Thoracic aorta (tissue), 2 donors: Measurements from ENCODE around the gene S100A7. TPM values are rescaled to one million over a fixed set of nuclear protein-coding genes. Genes with fewer than 3 reads are reported as not detected.
"Not testable (repeated sequence)": the region's sequence is repeated elsewhere in the genome, so short reads cannot be mapped to it uniquely, and the experiment has no call there.

Experiments
- ATAC-seq: fragments of 150-250 bp; one replicate; pipeline ENCODE4 v1.8.0; 2017; ENCODE audit warnings: low read depth; ENCODE audit not compliant: insufficient number of reproducible peaks, low FRiP score
- DNase-seq: peaks from one replicate; pipeline ENCODE4 v3.0.0-alpha.2; 2020; ENCODE audit warnings: low spot score
- H3K27ac ChIP-seq, 2 donors: fragments of 200-600 bp; sonication (generic); 1 replicate in 1 of 2; 2 replicates in 1 of 2; pipeline ENCODE4 v1.5.1; 2016; ENCODE audit warnings: mild to moderate bottlenecking in 2 of 2, moderate library complexity in 2 of 2
- H3K27me3 ChIP-seq: fragments of 200-600 bp; sonication (generic); replicated peaks from 2 replicates; pipeline ENCODE4 v1.6.0; 2016; ENCODE audit warnings: mild to moderate bottlenecking; ENCODE audit not compliant: insufficient read depth
- H3K36me3 ChIP-seq: fragments of 200-600 bp; sonication (generic); one replicate; pipeline ENCODE4 v1.5.1; 2016
- H3K4me1 ChIP-seq, 2 donors: fragments of 200-600 bp; sonication (generic); 1 replicate in 1 of 2; 2 replicates in 1 of 2; pipeline versions ENCODE4 v1.5.1 to v1.6.0; 2016; ENCODE audit warnings: low read depth in 2 of 2, mild to moderate bottlenecking in 1 of 2; ENCODE audit not compliant: control insufficient read depth in 1 of 2
- H3K4me3 ChIP-seq: fragments of 200-600 bp; sonication (generic); 2 replicates; pipeline ENCODE4 v1.5.1; 2016; ENCODE audit warnings: mild to moderate bottlenecking
- H3K9me3 ChIP-seq: fragments of 200-600 bp; sonication (generic); 2 replicates; pipeline ENCODE4 v1.5.1; 2016
- total RNA-seq, 2 donors: library from RNA; depleted of rRNA; stranded (reverse); fragments of >200 nt; gene quantifications; one replicate each; pipeline versions ENCODE4 v1.1.0 to v1.2.3, GENCODE V29; 2016
- TF ChIP-seq, protein P1 (sequence below): fragments of 200-600 bp; sonication (generic); IDR thresholded peaks from one replicate; pipeline ENCODE4 v1.5.1; 2019; ENCODE audit warnings: antibody characterized with exemption

S100A7 gene
- total RNA-seq, 2 donors from 2014 or later: not detected

DNA sequence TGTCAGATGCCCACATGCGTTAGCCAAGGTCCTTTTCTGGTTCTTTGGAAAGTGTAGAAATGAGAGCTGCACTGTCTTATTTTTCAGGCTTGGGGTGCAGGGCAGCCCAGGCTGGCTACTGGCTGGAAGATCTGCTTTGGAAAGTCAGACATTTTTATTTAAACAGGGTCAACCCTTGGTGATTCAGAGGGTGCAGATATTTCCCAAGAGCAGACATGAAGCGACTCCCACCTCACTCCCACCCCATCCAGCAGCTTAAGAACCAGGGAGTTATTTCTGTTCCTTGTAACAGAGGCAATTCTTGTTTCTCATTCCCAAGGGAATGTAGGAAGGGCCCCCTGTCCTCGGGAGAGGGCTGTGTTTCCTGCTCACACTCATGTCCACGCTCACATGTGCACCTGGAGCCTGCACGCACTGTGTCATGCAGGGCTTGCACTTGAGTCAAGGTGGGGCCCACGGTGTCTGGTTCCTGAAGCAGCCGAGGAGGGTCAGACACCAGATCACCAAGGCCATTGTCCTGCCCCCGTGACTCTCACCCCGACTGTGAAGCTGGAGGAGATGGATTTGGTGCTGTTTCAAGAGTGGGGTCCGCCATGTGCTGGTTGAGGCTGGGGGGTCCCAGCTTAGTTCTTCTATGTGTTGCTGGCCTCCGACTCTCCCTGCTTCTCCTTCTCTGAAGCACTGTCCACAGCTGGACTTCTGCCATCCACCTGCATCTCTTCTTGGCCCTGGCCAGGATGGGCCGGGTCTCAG lies 43.1 kb downstream of the S100A7 start:
- TF ChIP-seq, protein P1, sequence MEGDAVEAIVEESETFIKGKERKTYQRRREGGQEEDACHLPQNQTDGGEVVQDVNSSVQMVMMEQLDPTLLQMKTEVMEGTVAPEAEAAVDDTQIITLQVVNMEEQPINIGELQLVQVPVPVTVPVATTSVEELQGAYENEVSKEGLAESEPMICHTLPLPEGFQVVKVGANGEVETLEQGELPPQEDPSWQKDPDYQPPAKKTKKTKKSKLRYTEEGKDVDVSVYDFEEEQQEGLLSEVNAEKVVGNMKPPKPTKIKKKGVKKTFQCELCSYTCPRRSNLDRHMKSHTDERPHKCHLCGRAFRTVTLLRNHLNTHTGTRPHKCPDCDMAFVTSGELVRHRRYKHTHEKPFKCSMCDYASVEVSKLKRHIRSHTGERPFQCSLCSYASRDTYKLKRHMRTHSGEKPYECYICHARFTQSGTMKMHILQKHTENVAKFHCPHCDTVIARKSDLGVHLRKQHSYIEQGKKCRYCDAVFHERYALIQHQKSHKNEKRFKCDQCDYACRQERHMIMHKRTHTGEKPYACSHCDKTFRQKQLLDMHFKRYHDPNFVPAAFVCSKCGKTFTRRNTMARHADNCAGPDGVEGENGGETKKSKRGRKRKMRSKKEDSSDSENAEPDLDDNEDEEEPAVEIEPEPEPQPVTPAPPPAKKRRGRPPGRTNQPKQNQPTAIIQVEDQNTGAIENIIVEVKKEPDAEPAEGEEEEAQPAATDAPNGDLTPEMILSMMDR: no peak
- Histone ChIP-seq H3K27ac (no peak overlapping the region), H3K4me1 (no peaks in the 10 kb centered on the region), H3K36me3 (no peaks in the 10 kb centered on the region), H3K4me3 (no peak overlapping the region), H3K9me3 (no peaks in the 10 kb centered on the region), H3K27me3 (no peaks in the 10 kb centered on the region)
- ATAC-seq (no peak), DNase-seq (no peak)

DNA sequence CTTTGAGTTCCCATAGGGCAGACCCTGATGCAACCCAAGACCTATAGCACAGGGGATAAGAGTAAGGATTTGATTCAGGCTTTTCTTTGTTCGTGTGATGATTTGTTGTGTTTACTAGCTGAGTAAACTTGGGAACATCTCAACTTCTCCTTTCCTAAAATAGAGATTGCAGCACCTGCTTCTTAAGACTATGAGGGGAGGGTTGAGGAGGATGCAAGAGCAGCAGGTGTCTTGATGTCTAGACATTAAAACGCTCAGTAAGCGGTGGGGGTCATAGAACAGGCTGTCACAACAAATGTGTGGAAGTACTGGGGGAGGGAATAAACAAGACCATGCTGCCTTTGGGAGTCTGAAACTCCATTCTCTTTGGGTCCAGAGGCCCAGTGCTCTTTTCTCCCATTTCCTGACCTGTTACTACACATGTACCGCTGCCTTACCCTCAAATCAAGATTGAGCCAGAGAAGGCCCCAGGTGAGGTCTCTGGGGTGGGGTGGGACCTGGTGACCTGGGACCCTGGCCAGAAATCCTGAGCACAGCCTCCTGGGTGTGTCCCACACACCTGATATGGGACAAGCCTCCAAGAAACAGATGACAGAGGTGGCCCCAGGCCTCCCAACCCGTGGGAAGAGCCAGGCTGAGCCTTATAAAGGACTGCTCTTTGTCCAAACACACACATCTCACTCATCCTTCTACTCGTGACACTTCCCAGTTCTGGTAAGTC lies 44.4 kb downstream of the S100A7 start, which contains the start of gene S100A7A:
Gene S100A7A (plus strand): TSS at position 671 of the 721 bp plus-strand sequence. CDS start 1,563 bp downstream, outside the sequence.
- H3K4me1 ChIP-seq: no peaks in the 10 kb centered on the region

DNA sequence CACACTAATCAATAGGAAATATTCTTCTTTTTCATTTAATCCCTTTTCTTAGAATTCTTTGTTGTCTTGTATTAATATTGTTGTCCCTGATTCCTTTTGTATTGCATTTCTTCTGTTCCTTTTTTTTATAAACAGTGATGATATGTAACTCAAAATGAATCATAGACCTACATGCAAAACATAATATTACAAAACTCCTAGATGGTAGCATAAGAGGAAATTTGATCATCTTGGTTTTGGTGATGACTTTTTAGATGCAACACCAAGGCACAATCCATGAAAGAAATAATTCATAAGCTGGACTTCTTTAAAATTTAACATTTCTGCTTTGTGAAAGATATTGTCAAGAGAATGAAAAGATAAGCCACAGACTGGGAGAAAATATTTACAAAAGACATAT lies 46.5 kb downstream of the S100A7 start:
- H3K36me3 ChIP-seq, ATAC-seq, H3K27me3 ChIP-seq, H3K4me1 ChIP-seq, H3K27ac ChIP-seq, H3K4me3 ChIP-seq, H3K9me3 ChIP-seq, DNase-seq: not testable (repeated sequence)

More for the DNA sequence above, 44.4 kb downstream of the S100A7 start, which contains the start of gene S100A7A:
- Histone ChIP-seq H3K27me3 (no peaks in the 10 kb centered on the region), H3K27ac (no peak within 1 kb of the TSS), H3K36me3 (no peaks in the 10 kb centered on the region), H3K9me3 (no peaks in the 10 kb centered on the region), H3K4me3 (no peak within 1 kb of the TSS)
- ATAC-seq (no peak), DNase-seq (no peak)
- TF ChIP-seq, protein P1: no peak

Other genes with a start within 250 kb of the S100A7 start
- gene PRR9, start 243.1 kb downstream of the S100A7 start, total RNA-seq: not detected
- not detected for gene LORICRIN, start 201.0 kb downstream of the S100A7 start, total RNA-seq
- not detected for gene PGLYRP3, start 147.7 kb downstream of the S100A7 start, total RNA-seq
- not detected for gene PGLYRP4, start 111.8 kb downstream of the S100A7 start, total RNA-seq
- gene S100A9, start 102.8 kb downstream of the S100A7 start, total RNA-seq: 100 to 1,000 TPM; 138 to 478 TPM
- gene S100A12, start 85.0 kb downstream of the S100A7 start, total RNA-seq: 10 to 100 TPM in 1 of 2 donors, not detected in 1; 22.5 TPM
- gene S100A8, start 69.6 kb downstream of the S100A7 start, total RNA-seq: 10 to 100 TPM; 31.5 to 95.4 TPM
- gene S100A7A, start 44.1 kb downstream of the S100A7 start, total RNA-seq: not detected
- 100 to 1,000 TPM; 367 to 608 TPM for gene S100A6, start 75.3 kb upstream of the S100A7 start, total RNA-seq
- gene S100A5, start 80.3 kb upstream of the S100A7 start, total RNA-seq: not detected
- 1,000 to 10,000 TPM in 1 of 2 donors, 100 to 1,000 TPM in 1; 514 to 1,429 TPM for gene S100A4, start 85.2 kb upstream of the S100A7 start, total RNA-seq
- gene S100A3, start 88.6 kb upstream of the S100A7 start, total RNA-seq: 10 to 100 TPM in 1 of 2 donors, 1 to 10 TPM in 1; 3.1 to 25.0 TPM
- gene S100A2, start 105.2 kb upstream of the S100A7 start, total RNA-seq: 1 to 10 TPM; 1.1 to 2.9 TPM
- 10 to 100 TPM; 81.1 to 82.3 TPM for gene S100A16, start 152.5 kb upstream of the S100A7 start, total RNA-seq
- gene S100A14, start 155.7 kb upstream of the S100A7 start, total RNA-seq: 1 to 10 TPM; 4.2 to 4.9 TPM
- gene S100A13, start 166.9 kb upstream of the S100A7 start, total RNA-seq: 10 to 100 TPM; 64.2 to 82.9 TPM
- gene S100A1, start 167.8 kb upstream of the S100A7 start, total RNA-seq: not detected
- 10 to 100 TPM; 39.0 to 78.0 TPM for gene CHTOP, start 173.4 kb upstream of the S100A7 start, total RNA-seq
- 10 to 100 TPM; 37.9 to 41.6 TPM for gene SNAPIN, start 198.1 kb upstream of the S100A7 start, total RNA-seq
- gene ILF2, start 210.3 kb upstream of the S100A7 start, total RNA-seq: 10 to 100 TPM; 75.7 to 81.8 TPM
- 100 to 1,000 TPM; 279 to 293 TPM for gene NPR1, start 218.0 kb upstream of the S100A7 start, total RNA-seq